SH-SY5Y (cell line): ENCODE data around the gene EXOG.

Experiments used
- GATA2 ChIP-seq: IDR thresholded peaks from 2 replicates; pipeline ENCODE4 v1.6.1; 2011; ENCODE audit warnings: mild to moderate bottlenecking, low read depth, low read length
- GATA3 ChIP-seq: IDR thresholded peaks from 2 replicates; pipeline ENCODE4 v1.6.1; 2011; ENCODE audit warnings: low read depth, mild to moderate bottlenecking, low read length, moderate library complexity

The EXOG gene

GRCh38 chr3:38565339-38566214 lies 69.4 kb downstream of the EXOG start:
- TF ChIP-seq GATA3 = no peak

GRCh38 chr3:38566215-38566528 lies 70.0 kb downstream of the EXOG start:
- TF ChIP-seq GATA3 (no peak), GATA2 (no peak)

GRCh38 chr3:38567498-38567897 lies 71.4 kb downstream of the EXOG start:
- TF ChIP-seq GATA3 (no peak), GATA2 (no peak)

- TF ChIP-seq GATA3 (no peak), GATA2 (no peak)
Observed at GRCh38 chr3:38573111-38573510, 77.0 kb downstream of the EXOG start.

GRCh38 chr3:38573556-38573955 lies 77.4 kb downstream of the EXOG start:
- TF ChIP-seq GATA2 (no peak), GATA3 (no peak)

GRCh38 chr3:38574411-38575278 lies 78.5 kb downstream of the EXOG start:
- TF ChIP-seq GATA2 = no peak
- TF ChIP-seq GATA3 = no peak

- TF ChIP-seq GATA2 = no peak
- TF ChIP-seq GATA3 = no peak
Observed at GRCh38 chr3:38575279-38575843, 79.2 kb downstream of the EXOG start.
